ENCODE results near the gene HTT. TPM values are rescaled to one million over a fixed set of nuclear protein-coding genes. Genes with fewer than 3 reads are reported as not detected.
"Not testable (repeated sequence)": the region's sequence is repeated elsewhere in the genome, so short reads cannot be mapped to it uniquely, and the experiment has no call there.

HTT gene
- total RNA-seq, 1 donor: 44.5 TPM

GRCh38 chr4:3047464-3048286, 26.8 kb upstream of the HTT start:
- TF ChIP-seq CTCF (IDR thresholded peaks at IDR 0.05; ENCODE audit: extremely low read depth, low read depth, low read length): peak; percentile 72
- Histone ChIP-seq H3K27me3 (ENCODE audit: insufficient read depth, low read length) (peaks cover 5% of the 10 kb centered on the region), H3K27ac (ENCODE audit: low read depth, low read length) (no peak overlapping the region), H4K20me1 (ENCODE audit: insufficient read depth, low read length) (no peaks in the 10 kb centered on the region), H3K4me2 (ENCODE audit: insufficient read depth, low read length) (peak overlapping the region; percentile 51), H3K4me3 (ENCODE audit: insufficient read depth, low read length) (peak overlapping the region; percentile 30), H3K4me1 (ENCODE audit: insufficient read depth, low read length) (peaks cover 12% of the 10 kb centered on the region), H3K9me3 (ENCODE audit: low read depth, low read length) (no peaks in the 10 kb centered on the region), H3K79me2 (ENCODE audit: insufficient read depth, low read length) (no peaks in the 10 kb centered on the region), H3K36me3 (ENCODE audit: insufficient read depth, low read length) (no peaks in the 10 kb centered on the region), H2AFZ (ENCODE audit: low read length) (no peak overlapping the region)
- DNase-seq (ENCODE audit: insufficient read length, low spot score, missing footprints): peak; percentile 31

GRCh38 chr4:3051141-3051897, 23.2 kb upstream of the HTT start:
- not testable (repeated sequence) for H3K36me3 ChIP-seq (ENCODE audit: insufficient read depth, low read length); H4K20me1 ChIP-seq (ENCODE audit: insufficient read depth, low read length); H3K27ac ChIP-seq (ENCODE audit: low read depth, low read length); H3K9me3 ChIP-seq (ENCODE audit: low read depth, low read length); H2AFZ ChIP-seq (ENCODE audit: low read length); DNase-seq (ENCODE audit: insufficient read length, low spot score, missing footprints); H3K79me2 ChIP-seq (ENCODE audit: insufficient read depth, low read length); H3K4me2 ChIP-seq (ENCODE audit: insufficient read depth, low read length); H3K4me1 ChIP-seq (ENCODE audit: insufficient read depth, low read length); H3K4me3 ChIP-seq (ENCODE audit: insufficient read depth, low read length); H3K27me3 ChIP-seq (ENCODE audit: insufficient read depth, low read length)

GRCh38 chr4:3054169-3054759, 20.2 kb upstream of the HTT start:
- H3K79me2 ChIP-seq (ENCODE audit: insufficient read depth, low read length): no peaks in the 10 kb centered on the region
- H3K4me1 ChIP-seq (ENCODE audit: insufficient read depth, low read length): peaks cover 4% of the 10 kb centered on the region
- H3K36me3 ChIP-seq (ENCODE audit: insufficient read depth, low read length): no peaks in the 10 kb centered on the region
- H3K4me2 ChIP-seq (ENCODE audit: insufficient read depth, low read length): no peak overlapping the region
- no peak overlapping the region for H3K4me3 ChIP-seq (ENCODE audit: insufficient read depth, low read length)
- no peak for DNase-seq (ENCODE audit: insufficient read length, low spot score, missing footprints)
- H3K27me3 ChIP-seq (ENCODE audit: insufficient read depth, low read length): peaks cover 5% of the 10 kb centered on the region
- H4K20me1 ChIP-seq (ENCODE audit: insufficient read depth, low read length): no peaks in the 10 kb centered on the region
- peaks cover 4% of the 10 kb centered on the region for H3K9me3 ChIP-seq (ENCODE audit: low read depth, low read length)
- H3K27ac ChIP-seq (ENCODE audit: low read depth, low read length): no peak overlapping the region
- TF ChIP-seq CTCF (IDR thresholded peaks at IDR 0.05; ENCODE audit: extremely low read depth, low read depth, low read length): no peak
- H2AFZ ChIP-seq (ENCODE audit: low read length): no peak overlapping the region

GRCh38 chr4:3059943-3060342, 14.5 kb upstream of the HTT start:
- DNase-seq (ENCODE audit: insufficient read length, low spot score, missing footprints): no peak
- no peaks in the 10 kb centered on the region for H3K4me1 ChIP-seq (ENCODE audit: insufficient read depth, low read length)
- H3K4me2 ChIP-seq (ENCODE audit: insufficient read depth, low read length): no peak overlapping the region
- no peaks in the 10 kb centered on the region for H3K79me2 ChIP-seq (ENCODE audit: insufficient read depth, low read length)
- no peaks in the 10 kb centered on the region for H3K27me3 ChIP-seq (ENCODE audit: insufficient read depth, low read length)
- no peak overlapping the region for H2AFZ ChIP-seq (ENCODE audit: low read length)
- H4K20me1 ChIP-seq (ENCODE audit: insufficient read depth, low read length): no peaks in the 10 kb centered on the region
- TF ChIP-seq CTCF (IDR thresholded peaks at IDR 0.05; ENCODE audit: extremely low read depth, low read depth, low read length): no peak
- no peaks in the 10 kb centered on the region for H3K36me3 ChIP-seq (ENCODE audit: insufficient read depth, low read length)
- H3K4me3 ChIP-seq (ENCODE audit: insufficient read depth, low read length): no peak overlapping the region
- H3K9me3 ChIP-seq (ENCODE audit: low read depth, low read length): peaks cover 4% of the 10 kb centered on the region
- no peak overlapping the region for H3K27ac ChIP-seq (ENCODE audit: low read depth, low read length)
